Gastrocnemius medialis (tissue), 4 donors: Measurements from ENCODE around the gene GINS2. TPM values are rescaled to one million over a fixed set of nuclear protein-coding genes. Genes with fewer than 3 reads are reported as not detected.

Experiments used
- ATAC-seq, 2 donors: fragments of 150-250 bp; one replicate each; pipeline ENCODE4 v1.9.1; 2016
- DNase-seq, 2 donors: peaks; one replicate each; pipeline ENCODE4 v3.0.0-alpha.2; 2019
- H3K27ac ChIP-seq, 4 donors: fragments of 200-600 bp; sonication (generic); 1 replicate in 1 of 4; 2 replicates in 3 of 4; pipeline ENCODE4 v1.5.1; 2016 to 2018; ENCODE audit warnings: mild to moderate bottlenecking in 2 of 4, moderate library complexity in 1 of 4
- H3K27me3 ChIP-seq, 3 donors: fragments of 200-600 bp; sonication (generic) in 2 of 3; 1 replicate in 1 of 3; 2 replicates in 2 of 3; pipeline versions ENCODE4 v1.5.1 to v1.6.0; 2016 to 2019; ENCODE audit warnings: mild to moderate bottlenecking in 1 of 3, moderate library complexity in 1 of 3
- H3K36me3 ChIP-seq, 2 donors: fragments of 200-600 bp; sonication (generic) in 1 of 2; one replicate each; pipeline ENCODE4 v1.5.1; 2017 to 2018
- H3K4me1 ChIP-seq, 2 donors: fragments of 200-600 bp; sonication (generic) in 1 of 2; one replicate each; pipeline ENCODE4 v1.5.1; 2016 to 2017; ENCODE audit warnings: mild to moderate bottlenecking in 2 of 2
- H3K4me3 ChIP-seq, 4 donors: fragments of 200-600 bp; sonication (generic) in 3 of 4; 1 replicate in 1 of 4; 2 replicates in 3 of 4; pipeline ENCODE4 v1.5.1; 2016 to 2019; ENCODE audit warnings: mild to moderate bottlenecking in 2 of 4
- H3K9me3 ChIP-seq, 3 donors: fragments of 200-600 bp; sonication (generic) in 2 of 3; 1 replicate in 1 of 3; 2 replicates in 2 of 3; pipeline ENCODE4 v1.5.1; 2016 to 2019
- POLR2A ChIP-seq, 2 donors: fragments of 450-650 bp; IDR thresholded peaks; one replicate each; pipeline ENCODE4 v1.6.1; 2017; ENCODE audit warnings: antibody characterized with exemption in 2 of 2, mild to moderate bottlenecking in 2 of 2, moderate library complexity in 2 of 2
- in situ Hi-C, 4 donors: fragments of 200-750 bp; cut with MboI; loops; one replicate each; pipeline versions ENCODE4 v1.15.0 to v1.8.0; 2017; ENCODE audit warnings: low sequenced_read_pairs in 4 of 4
- intact Hi-C: fragments of 100-400 bp; cut with DNase I; formaldehyde crosslinking; loops from one replicate; pipeline ENCODE4 v1.15.1; 2023; ENCODE audit warnings: low total_unique reads
- total RNA-seq, 4 donors: library from RNA; depleted of rRNA; stranded (reverse); fragments of >200 nt; gene quantifications; one replicate each; pipeline versions ENCODE4 v1.1.0 to v1.2.3, GENCODE V29; 2016
- TF ChIP-seq, protein P1 (sequence below), 5 experiments: fragments of 450-650 bp in 3 of 5; fragments of 200-600 bp in 2 of 5; sonication (generic) in 2 of 5; IDR thresholded peaks in 4 of 5; conservative IDR thresholded peaks in 1 of 5; 1 replicate in 4 of 5; 2 replicates in 1 of 5; pipeline ENCODE4 v1.5.1; 2016 to 2019; ENCODE audit warnings: antibody characterized with exemption in 5 of 5, mild to moderate bottlenecking in 3 of 5, moderate library complexity in 3 of 5

The GINS2 gene
- total RNA-seq, 4 donors from 2014 or later, result 0.33 to 1.6 (median 1.6) TPM; not detected in 1

DNA sequence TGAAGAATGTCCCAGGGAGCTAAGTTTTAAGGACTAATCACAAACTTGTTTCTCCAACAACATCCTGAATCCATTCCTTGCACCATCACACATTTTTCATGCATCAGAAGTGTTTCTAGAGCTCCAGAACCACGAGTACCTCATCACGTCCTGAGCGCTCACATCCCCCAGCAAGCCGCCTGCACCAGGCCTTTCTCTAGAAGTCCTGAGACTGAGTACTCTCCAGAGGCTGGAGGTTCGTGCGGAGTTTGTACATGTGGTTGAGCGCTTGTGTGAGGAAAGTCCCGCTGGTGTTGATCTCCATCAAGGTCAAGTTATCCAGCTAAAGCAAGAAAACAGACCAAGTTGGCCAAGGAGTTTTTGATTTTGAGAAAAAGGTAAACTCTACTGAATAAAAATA lies 10.7 kb downstream of the GINS2 start:
- Histone ChIP-seq H3K36me3 (peaks cover 0 to 10% of the 10 kb centered on the region in 2 donors), H3K4me1 (peaks cover 9 to 12% of the 10 kb centered on the region in 2 donors), H3K27ac (no peak overlapping the region), H3K9me3 (no peaks in the 10 kb centered on the region), H3K4me3 (no peak overlapping the region), H3K27me3 (no peaks in the 10 kb centered on the region)
- no peak for ATAC-seq
- intact Hi-C loops, result loop anchor here (5.0 kb wide), 1 partner anchor 79 kb away; no protein-coding TSS in a partner anchor
- DNase-seq, result no peak
- in situ Hi-C loops, result no loop called here
- TF ChIP-seq, protein P1, sequence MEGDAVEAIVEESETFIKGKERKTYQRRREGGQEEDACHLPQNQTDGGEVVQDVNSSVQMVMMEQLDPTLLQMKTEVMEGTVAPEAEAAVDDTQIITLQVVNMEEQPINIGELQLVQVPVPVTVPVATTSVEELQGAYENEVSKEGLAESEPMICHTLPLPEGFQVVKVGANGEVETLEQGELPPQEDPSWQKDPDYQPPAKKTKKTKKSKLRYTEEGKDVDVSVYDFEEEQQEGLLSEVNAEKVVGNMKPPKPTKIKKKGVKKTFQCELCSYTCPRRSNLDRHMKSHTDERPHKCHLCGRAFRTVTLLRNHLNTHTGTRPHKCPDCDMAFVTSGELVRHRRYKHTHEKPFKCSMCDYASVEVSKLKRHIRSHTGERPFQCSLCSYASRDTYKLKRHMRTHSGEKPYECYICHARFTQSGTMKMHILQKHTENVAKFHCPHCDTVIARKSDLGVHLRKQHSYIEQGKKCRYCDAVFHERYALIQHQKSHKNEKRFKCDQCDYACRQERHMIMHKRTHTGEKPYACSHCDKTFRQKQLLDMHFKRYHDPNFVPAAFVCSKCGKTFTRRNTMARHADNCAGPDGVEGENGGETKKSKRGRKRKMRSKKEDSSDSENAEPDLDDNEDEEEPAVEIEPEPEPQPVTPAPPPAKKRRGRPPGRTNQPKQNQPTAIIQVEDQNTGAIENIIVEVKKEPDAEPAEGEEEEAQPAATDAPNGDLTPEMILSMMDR (IDR thresholded peaks at IDR 0.05 in 4 of 5, conservative IDR thresholded peaks at IDR 0.05 in 1 of 5), result no peak
- no peak for TF ChIP-seq POLR2A (IDR thresholded peaks at IDR 0.05)

DNA sequence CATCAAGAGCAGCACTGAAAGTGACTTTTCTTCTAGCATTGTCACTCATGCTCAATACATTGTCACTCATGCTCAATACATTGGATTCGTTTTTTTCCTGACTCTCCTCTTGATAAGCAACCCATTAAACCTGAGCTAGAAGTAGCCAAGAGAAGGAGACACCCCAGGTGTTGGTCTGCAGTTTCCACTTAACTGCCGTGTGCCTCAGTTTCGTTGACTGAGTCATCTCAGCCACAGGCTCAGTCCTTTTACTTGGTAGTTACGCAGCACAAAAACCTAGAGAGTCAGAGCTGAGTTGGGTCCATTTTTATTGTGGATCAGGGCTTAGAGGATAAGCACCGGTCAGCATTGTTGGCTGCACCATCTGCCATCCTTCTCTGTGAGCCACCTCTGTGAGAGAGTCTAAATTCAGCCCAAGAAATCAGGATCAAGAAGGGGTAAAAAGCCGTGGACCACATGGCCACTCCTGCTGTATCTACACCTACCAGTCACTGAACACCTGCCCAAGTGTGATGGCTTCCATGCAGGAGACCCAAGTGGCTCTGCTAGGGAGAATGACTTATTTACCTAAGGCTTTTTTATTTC lies 11.3 kb downstream of the GINS2 start:
- Histone ChIP-seq H3K27ac (no peak overlapping the region), H3K9me3 (no peaks in the 10 kb centered on the region), H3K27me3 (no peaks in the 10 kb centered on the region), H3K36me3 (peaks cover 0 to 16% of the 10 kb centered on the region in 2 donors), H3K4me1 (peaks cover 5 to 8% of the 10 kb centered on the region in 2 donors), H3K4me3 (no peak overlapping the region)
- DNase-seq, result no peak
- ATAC-seq, result no peak
- TF ChIP-seq, protein P1 (IDR thresholded peaks at IDR 0.05 in 4 of 5, conservative IDR thresholded peaks at IDR 0.05 in 1 of 5), result no peak
- no peak for TF ChIP-seq POLR2A (IDR thresholded peaks at IDR 0.05)
- in situ Hi-C loops, result no loop called here
- intact Hi-C loops, result loop anchor here (5.0 kb wide), 1 partner anchor 80 kb away; no protein-coding TSS in a partner anchor

GRCh38 chr16:85676466-85676865 lies 12.3 kb downstream of the GINS2 start:
- peaks cover 0 to 26% of the 10 kb centered on the region in 2 donors for H3K36me3 ChIP-seq
- H3K4me3 ChIP-seq, result no peak overlapping the region
- no peak for TF ChIP-seq POLR2A (IDR thresholded peaks at IDR 0.05)
- TF ChIP-seq, protein P1 (IDR thresholded peaks at IDR 0.05 in 4 of 5, conservative IDR thresholded peaks at IDR 0.05 in 1 of 5), result no peak
- ATAC-seq (no peak), DNase-seq (no peak)
- H3K4me1 ChIP-seq, result peaks cover 5 to 8% of the 10 kb centered on the region in 2 donors
- in situ Hi-C loops, result no loop called here
- H3K27me3 ChIP-seq, result no peaks in the 10 kb centered on the region
- no peaks in the 10 kb centered on the region for H3K9me3 ChIP-seq
- no peak overlapping the region for H3K27ac ChIP-seq
- intact Hi-C loops, result loop anchor here (5.0 kb wide), 1 partner anchor 81 kb away; no protein-coding TSS in a partner anchor

GRCh38 chr16:85675251-85675874 lies 13.4 kb downstream of the GINS2 start:
- Histone ChIP-seq H3K4me1 (peaks cover 5 to 8% of the 10 kb centered on the region in 2 donors), H3K4me3 (no peak overlapping the region), H3K27me3 (no peaks in the 10 kb centered on the region), H3K36me3 (peaks cover 0 to 33% of the 10 kb centered on the region in 2 donors), H3K9me3 (no peaks in the 10 kb centered on the region), H3K27ac (no peak overlapping the region)
- no peak for ATAC-seq
- TF ChIP-seq, protein P1 (IDR thresholded peaks at IDR 0.05 in 4 of 5, conservative IDR thresholded peaks at IDR 0.05 in 1 of 5), result no peak
- no peak for TF ChIP-seq POLR2A (IDR thresholded peaks at IDR 0.05)
- intact Hi-C loops (loop anchor here (5.0 kb wide), 1 partner anchor 82 kb away; no protein-coding TSS in a partner anchor), in situ Hi-C loops (no loop called here)
- no peak for DNase-seq
